Thyroid gland (tissue), 4 donors: ENCODE measurements around the gene CSTF3.

ENCODE experiments used
- CTCF ChIP-seq, 6 experiments: fragments of 200-600 bp in 3 of 6; fragments of 450-650 bp in 3 of 6; sonication (generic) in 3 of 6; IDR thresholded peaks; one replicate each; pipeline ENCODE4 v1.5.1; 2016 to 2019; ENCODE audit warnings: antibody characterized with exemption in 6 of 6, mild to moderate bottlenecking in 2 of 6, inconsistent platforms in 1 of 6, moderate library complexity in 1 of 6
- POLR2A ChIP-seq, 2 donors: fragments of 450-650 bp; IDR thresholded peaks; one replicate each; pipeline ENCODE4 v1.6.1; 2017; ENCODE audit warnings: antibody characterized with exemption in 2 of 2, mild to moderate bottlenecking in 2 of 2, moderate library complexity in 1 of 2

- TF ChIP-seq CTCF (IDR thresholded peaks at IDR 0.05) (no peak), POLR2A (IDR thresholded peaks at IDR 0.05) (no peak)
These were observed 96.4 kb downstream of the CSTF3 start for GRCh38 chr11:33064866-33065265.
